Endothelial cell of umbilical vein (primary cell): ENCODE data around the gene NUDT16L1.

Experiments used
- EZH2 ChIP-seq: IDR thresholded peaks from 2 replicates; pipeline ENCODE4 v1.6.1; 2012; ENCODE audit warnings: borderline replicate concordance, low read depth, mild to moderate bottlenecking, moderate library complexity, low read length, inconsistent platforms; ENCODE audit not compliant: severe bottlenecking
- FOS ChIP-seq: IDR thresholded peaks from 2 replicates; pipeline ENCODE4 v1.6.1; 2011; ENCODE audit warnings: mild to moderate bottlenecking, low read length, moderate library complexity, borderline replicate concordance; ENCODE audit not compliant: insufficient read depth
- POLR2A ChIP-seq: IDR thresholded peaks from 2 replicates; pipeline ENCODE4 v1.6.1; 2012; ENCODE audit warnings: low read depth, mild to moderate bottlenecking, control low read depth, low read length
- POLR2AphosphoS5 ChIP-seq: IDR thresholded peaks from 2 replicates; pipeline ENCODE4 v1.6.1; 2012; ENCODE audit warnings: low read depth, mild to moderate bottlenecking, control low read depth, low read length, moderate library complexity; ENCODE audit not compliant: insufficient read depth
- TF ChIP-seq, protein P1 (sequence below), 2 donors: IDR thresholded peaks; 1 replicate in 1 of 2; 2 replicates in 1 of 2; pipeline ENCODE4 v1.5.1; 2011; ENCODE audit warnings: low read length in 2 of 2, mild to moderate bottlenecking in 2 of 2, moderate library complexity in 2 of 2, control low read depth in 1 of 2, inconsistent platforms in 1 of 2, low read depth in 1 of 2; ENCODE audit not compliant: insufficient read depth in 1 of 2; ENCODE audit errors: extremely low read depth in 1 of 2

DNA sequence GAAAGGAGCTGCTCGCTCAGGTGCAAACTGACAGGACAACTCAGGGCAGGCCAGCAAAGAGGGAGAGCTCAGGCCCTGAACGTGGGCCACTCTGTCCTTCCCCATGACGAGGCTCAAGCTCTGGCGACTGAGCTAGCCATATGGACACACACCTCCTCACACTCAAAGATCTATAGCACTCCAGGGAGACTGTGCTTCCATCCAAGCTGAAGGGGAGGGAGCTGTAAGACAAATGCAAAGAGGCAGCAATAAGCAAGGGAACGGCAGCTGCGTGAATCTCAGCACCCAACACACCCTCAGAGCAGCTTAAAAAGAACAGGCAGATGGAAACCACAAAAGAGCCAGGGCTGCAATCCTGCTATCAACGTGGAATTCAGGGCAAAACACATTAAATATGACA, 13.5 kb downstream of the NUDT16L1 start:
- TF ChIP-seq, protein P1, sequence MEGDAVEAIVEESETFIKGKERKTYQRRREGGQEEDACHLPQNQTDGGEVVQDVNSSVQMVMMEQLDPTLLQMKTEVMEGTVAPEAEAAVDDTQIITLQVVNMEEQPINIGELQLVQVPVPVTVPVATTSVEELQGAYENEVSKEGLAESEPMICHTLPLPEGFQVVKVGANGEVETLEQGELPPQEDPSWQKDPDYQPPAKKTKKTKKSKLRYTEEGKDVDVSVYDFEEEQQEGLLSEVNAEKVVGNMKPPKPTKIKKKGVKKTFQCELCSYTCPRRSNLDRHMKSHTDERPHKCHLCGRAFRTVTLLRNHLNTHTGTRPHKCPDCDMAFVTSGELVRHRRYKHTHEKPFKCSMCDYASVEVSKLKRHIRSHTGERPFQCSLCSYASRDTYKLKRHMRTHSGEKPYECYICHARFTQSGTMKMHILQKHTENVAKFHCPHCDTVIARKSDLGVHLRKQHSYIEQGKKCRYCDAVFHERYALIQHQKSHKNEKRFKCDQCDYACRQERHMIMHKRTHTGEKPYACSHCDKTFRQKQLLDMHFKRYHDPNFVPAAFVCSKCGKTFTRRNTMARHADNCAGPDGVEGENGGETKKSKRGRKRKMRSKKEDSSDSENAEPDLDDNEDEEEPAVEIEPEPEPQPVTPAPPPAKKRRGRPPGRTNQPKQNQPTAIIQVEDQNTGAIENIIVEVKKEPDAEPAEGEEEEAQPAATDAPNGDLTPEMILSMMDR (IDR thresholded peaks at IDR 0.05; ENCODE audit: extremely low read depth in 1 of 2, insufficient read depth in 1 of 2, low read depth in 1 of 2, low read length in 2 of 2) = no peak
- TF ChIP-seq POLR2A (no peak), FOS (no peak), POLR2AphosphoS5 (no peak), EZH2 (no peak)
